Measurements from ENCODE around the gene BTN1A1. TPM values are rescaled to one million over a fixed set of nuclear protein-coding genes. Genes with fewer than 3 reads are reported as not detected.
A peak's percentile ranks its signal among the peaks of the same experiment; 100 is the strongest.
"Not testable (repeated sequence)": the region's sequence is repeated elsewhere in the genome, so short reads cannot be mapped to it uniquely, and the experiment has no call there.

Gene BTN1A1
- total RNA-seq, 1 donor from 2014 or later = not detected

DNA sequence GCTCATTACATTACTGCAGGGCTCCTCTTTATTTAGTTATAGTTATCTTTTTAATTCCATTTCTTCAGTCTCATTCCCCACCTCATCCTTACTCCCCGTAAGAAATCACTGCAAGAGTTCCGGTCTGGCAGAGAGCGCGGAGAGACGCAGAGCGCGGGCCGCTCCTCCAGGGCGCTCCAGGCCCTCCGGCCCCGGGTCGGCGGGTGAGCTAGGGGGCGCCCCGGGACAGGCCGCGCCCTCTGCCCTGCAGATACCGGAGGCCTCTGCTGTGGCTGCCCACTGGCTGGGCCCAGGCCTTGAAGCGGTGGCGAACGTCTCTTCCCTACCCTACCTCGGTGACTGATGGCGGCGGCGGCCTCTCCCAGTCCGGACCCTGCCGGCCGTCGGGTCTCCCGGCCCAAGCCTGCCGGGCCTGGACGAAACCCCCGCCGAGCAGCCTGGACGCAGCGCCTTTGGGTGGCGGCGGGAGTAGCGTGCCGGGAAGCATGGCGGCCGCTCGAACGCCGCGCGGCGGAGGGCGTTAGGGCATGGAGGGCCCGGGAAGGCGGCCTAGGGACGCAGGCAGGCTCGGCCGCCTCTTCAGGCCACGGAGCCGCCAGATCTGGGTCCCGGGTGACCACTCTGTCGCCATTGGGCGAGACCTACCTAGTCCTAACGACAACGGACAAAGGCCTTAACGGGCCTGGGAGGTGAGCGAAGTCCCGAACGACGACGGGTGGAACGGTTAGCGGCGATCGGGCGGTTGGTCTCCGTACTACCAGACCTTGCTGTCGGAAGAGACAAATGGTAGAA lies 21.7 kb downstream of the BTN1A1 start:
- H3K27ac Mint-ChIP-seq (ENCODE audit: unreplicated experiment) = peak overlapping the region; percentile 95
- no peak for DNase-seq (ENCODE audit: low spot score)

DNA sequence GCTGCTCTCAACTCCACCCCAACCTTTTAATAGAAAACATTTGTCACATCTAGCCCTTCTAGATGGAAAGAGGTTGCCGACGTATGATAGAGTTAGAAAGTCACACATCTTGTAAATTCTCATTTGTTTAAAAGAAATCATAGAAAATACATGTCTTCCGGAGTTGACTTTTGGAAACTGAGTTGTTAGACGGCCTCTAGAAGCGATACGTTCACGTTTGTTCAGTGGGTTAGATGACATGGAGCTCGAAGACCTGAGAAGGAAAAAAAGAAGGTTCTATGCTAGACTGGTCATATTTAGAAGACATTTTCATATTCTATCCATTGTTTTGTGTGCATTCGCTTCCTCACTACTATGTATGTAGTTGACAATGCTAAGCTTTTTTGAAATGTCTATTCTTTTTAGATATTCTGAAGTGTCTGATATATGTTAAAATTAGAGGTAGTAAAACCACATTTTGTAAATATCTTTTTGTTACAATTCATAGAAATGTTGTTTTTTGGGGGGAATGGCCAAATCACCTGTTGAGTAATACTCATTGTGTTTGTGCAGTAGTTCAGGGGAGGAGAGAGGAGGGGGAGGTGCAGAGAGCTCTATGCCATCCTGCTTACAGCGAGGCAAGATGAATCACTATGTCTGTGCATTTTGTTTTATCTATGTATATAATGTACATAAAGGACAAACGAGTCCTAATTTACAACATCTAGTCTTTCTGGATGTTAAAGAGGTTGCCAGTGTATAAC lies 22.6 kb downstream of the BTN1A1 start:
- not testable (repeated sequence) for H3K9me3 Mint-ChIP-seq (ENCODE audit: low read depth); H3K27me3 Mint-ChIP-seq (ENCODE audit: low read depth); DNase-seq (ENCODE audit: low spot score); H3K36me3 Mint-ChIP-seq (ENCODE audit: low read depth)
- Mint-ChIP-seq H3K4me3 (ENCODE audit: unreplicated experiment) (peak overlapping the region; percentile 74), H3K4me1 (ENCODE audit: low read depth) (peaks cover 32% of the 10 kb centered on the region), H3K27ac (ENCODE audit: unreplicated experiment) (peak overlapping the region; percentile 95)

More for the DNA sequence above, 21.7 kb downstream of the BTN1A1 start:
- H3K36me3 Mint-ChIP-seq (ENCODE audit: low read depth) = no peaks in the 10 kb centered on the region
- H3K4me1 Mint-ChIP-seq (ENCODE audit: low read depth) = peaks cover 32% of the 10 kb centered on the region
- no peaks in the 10 kb centered on the region for H3K27me3 Mint-ChIP-seq (ENCODE audit: low read depth)
- H3K4me3 Mint-ChIP-seq (ENCODE audit: unreplicated experiment) = peak overlapping the region; percentile 74
- H3K9me3 Mint-ChIP-seq (ENCODE audit: low read depth) = peaks cover 3% of the 10 kb centered on the region
- TF ChIP-seq, protein P1, sequence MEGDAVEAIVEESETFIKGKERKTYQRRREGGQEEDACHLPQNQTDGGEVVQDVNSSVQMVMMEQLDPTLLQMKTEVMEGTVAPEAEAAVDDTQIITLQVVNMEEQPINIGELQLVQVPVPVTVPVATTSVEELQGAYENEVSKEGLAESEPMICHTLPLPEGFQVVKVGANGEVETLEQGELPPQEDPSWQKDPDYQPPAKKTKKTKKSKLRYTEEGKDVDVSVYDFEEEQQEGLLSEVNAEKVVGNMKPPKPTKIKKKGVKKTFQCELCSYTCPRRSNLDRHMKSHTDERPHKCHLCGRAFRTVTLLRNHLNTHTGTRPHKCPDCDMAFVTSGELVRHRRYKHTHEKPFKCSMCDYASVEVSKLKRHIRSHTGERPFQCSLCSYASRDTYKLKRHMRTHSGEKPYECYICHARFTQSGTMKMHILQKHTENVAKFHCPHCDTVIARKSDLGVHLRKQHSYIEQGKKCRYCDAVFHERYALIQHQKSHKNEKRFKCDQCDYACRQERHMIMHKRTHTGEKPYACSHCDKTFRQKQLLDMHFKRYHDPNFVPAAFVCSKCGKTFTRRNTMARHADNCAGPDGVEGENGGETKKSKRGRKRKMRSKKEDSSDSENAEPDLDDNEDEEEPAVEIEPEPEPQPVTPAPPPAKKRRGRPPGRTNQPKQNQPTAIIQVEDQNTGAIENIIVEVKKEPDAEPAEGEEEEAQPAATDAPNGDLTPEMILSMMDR (IDR thresholded peaks at IDR 0.05) = peak; percentile 65

DNA sequence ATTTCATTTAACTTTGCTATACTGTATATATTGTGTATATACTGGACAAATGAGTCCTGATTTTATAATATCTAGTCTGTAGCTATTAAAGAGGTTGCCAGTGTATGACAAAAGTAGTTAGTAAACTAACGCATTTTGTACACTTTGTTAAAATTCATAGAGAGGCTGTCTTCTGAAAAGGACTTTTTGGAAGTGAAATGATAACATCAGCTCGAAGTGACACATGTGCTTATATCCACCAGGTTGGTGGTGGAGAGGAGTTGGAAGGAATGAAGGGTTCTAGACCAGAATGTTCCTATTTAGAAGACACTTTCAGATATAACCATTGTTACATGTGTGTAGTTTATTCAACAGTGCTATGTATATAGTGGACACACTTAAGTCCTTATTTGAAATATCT lies 24.2 kb downstream of the BTN1A1 start:
- not testable (repeated sequence) for H3K9me3 Mint-ChIP-seq (ENCODE audit: low read depth); H3K27ac Mint-ChIP-seq (ENCODE audit: unreplicated experiment); H3K27me3 Mint-ChIP-seq (ENCODE audit: low read depth); H3K4me3 Mint-ChIP-seq (ENCODE audit: unreplicated experiment); DNase-seq (ENCODE audit: low spot score); H3K36me3 Mint-ChIP-seq (ENCODE audit: low read depth)
- H3K4me1 Mint-ChIP-seq (ENCODE audit: low read depth) = peaks cover 32% of the 10 kb centered on the region

DNA sequence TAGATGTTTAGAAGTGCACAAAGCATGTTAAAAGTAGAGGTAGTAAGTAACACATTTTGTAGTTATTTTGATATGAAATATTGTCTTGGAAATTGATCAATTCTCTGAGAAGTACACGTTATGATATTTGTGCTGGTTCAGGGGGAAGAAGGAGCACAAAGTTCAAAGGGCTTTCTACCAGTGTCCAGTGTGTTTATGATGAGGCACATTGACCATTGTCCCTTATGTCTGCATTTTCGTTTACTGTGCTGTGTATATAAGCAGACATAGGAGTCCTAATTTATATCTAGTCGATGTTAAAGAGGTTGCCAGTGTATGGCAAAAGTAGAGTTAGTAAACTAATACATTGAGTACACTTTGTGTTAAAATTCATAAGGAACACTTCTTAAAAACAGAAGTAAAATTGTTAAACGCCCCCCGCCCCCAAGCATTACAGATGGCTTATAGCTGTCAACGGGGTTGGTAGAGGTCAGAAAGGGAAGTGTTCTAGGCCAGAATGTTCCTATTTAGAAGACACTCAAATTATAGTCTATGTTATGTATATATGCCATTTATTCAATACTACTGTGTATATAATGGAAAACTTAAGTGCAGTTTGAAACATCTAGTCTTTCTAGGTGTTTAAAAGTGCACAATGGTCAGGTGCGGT lies 24.7 kb downstream of the BTN1A1 start:
- no peaks in the 10 kb centered on the region for H3K27me3 Mint-ChIP-seq (ENCODE audit: low read depth)
- DNase-seq (ENCODE audit: low spot score) = no peak
- TF ChIP-seq, protein P1 (IDR thresholded peaks at IDR 0.05) = no peak
- H3K4me1 Mint-ChIP-seq (ENCODE audit: low read depth) = peaks cover 32% of the 10 kb centered on the region
- peaks cover 3% of the 10 kb centered on the region for H3K9me3 Mint-ChIP-seq (ENCODE audit: low read depth)
- H3K4me3 Mint-ChIP-seq (ENCODE audit: unreplicated experiment) = no peak overlapping the region
- H3K36me3 Mint-ChIP-seq (ENCODE audit: low read depth) = no peaks in the 10 kb centered on the region
- H3K27ac Mint-ChIP-seq (ENCODE audit: unreplicated experiment) = no peak overlapping the region

DNA sequence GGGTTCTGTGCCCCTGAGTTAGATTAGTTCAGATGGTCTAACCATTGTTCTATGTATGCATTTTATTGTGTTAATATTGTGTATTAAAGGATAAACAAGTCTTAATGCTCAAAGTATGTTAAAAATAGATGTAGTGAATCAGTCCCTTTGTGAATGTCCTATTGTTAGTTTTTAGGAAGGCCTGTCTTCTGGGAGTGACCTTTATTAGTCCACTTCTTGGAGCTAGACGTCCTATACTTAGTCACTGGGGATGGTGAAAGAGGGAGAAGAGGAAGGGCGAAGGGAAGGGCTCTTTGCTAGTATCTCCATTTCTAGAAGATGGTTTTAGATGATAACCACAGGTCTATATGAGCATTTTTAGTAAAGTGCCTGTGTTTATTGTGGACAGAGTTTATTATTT lies 25.7 kb downstream of the BTN1A1 start:
- H3K9me3 Mint-ChIP-seq (ENCODE audit: low read depth) = peaks cover 3% of the 10 kb centered on the region
- DNase-seq (ENCODE audit: low spot score) = no peak
- TF ChIP-seq, protein P1 (IDR thresholded peaks at IDR 0.05) = no peak
- no peaks in the 10 kb centered on the region for H3K27me3 Mint-ChIP-seq (ENCODE audit: low read depth)
- H3K27ac Mint-ChIP-seq (ENCODE audit: unreplicated experiment) = no peak overlapping the region
- H3K4me3 Mint-ChIP-seq (ENCODE audit: unreplicated experiment) = no peak overlapping the region
- H3K36me3 Mint-ChIP-seq (ENCODE audit: low read depth) = no peaks in the 10 kb centered on the region
- peaks cover 27% of the 10 kb centered on the region for H3K4me1 Mint-ChIP-seq (ENCODE audit: low read depth)

DNA sequence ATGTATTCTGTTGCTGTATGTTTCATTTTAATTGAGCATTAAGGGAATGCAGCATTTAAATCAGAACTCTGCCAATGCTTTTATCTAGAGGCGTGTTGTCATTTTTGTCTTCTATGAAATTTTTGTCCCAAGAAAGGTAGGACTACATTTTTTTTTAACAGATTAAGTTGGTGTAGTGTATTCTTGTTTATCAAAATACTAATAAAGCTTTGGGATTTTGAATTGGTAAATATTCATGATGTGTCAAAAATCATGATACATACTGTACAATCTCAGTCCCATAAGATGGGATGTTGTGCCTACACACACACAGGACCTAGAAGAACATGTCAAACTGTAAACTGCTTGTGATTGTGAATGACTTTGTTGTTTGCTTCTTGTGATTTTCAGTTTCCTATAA lies 26.8 kb downstream of the BTN1A1 start:
- H3K36me3 Mint-ChIP-seq (ENCODE audit: low read depth) = no peaks in the 10 kb centered on the region
- no peak overlapping the region for H3K4me3 Mint-ChIP-seq (ENCODE audit: unreplicated experiment)

More for the DNA sequence above, 26.8 kb downstream of the BTN1A1 start:
- Mint-ChIP-seq H3K9me3 (ENCODE audit: low read depth) (peaks cover 3% of the 10 kb centered on the region), H3K27ac (ENCODE audit: unreplicated experiment) (no peak overlapping the region), H3K27me3 (ENCODE audit: low read depth) (no peaks in the 10 kb centered on the region), H3K4me1 (ENCODE audit: low read depth) (peaks cover 21% of the 10 kb centered on the region)
- TF ChIP-seq, protein P1 (IDR thresholded peaks at IDR 0.05) = no peak
- DNase-seq (ENCODE audit: low spot score) = no peak

All from chondrocyte (in vitro differentiated cells).